Measurements from ENCODE around the gene PRKCD. TPM values are rescaled to one million over a fixed set of nuclear protein-coding genes. Genes with fewer than 3 reads are reported as not detected.

The PRKCD gene
- total and polyA plus RNA-seq, 7 experiments from 2014 or later: 7.7 to 72.8 (median 17.5) TPM

DNA sequence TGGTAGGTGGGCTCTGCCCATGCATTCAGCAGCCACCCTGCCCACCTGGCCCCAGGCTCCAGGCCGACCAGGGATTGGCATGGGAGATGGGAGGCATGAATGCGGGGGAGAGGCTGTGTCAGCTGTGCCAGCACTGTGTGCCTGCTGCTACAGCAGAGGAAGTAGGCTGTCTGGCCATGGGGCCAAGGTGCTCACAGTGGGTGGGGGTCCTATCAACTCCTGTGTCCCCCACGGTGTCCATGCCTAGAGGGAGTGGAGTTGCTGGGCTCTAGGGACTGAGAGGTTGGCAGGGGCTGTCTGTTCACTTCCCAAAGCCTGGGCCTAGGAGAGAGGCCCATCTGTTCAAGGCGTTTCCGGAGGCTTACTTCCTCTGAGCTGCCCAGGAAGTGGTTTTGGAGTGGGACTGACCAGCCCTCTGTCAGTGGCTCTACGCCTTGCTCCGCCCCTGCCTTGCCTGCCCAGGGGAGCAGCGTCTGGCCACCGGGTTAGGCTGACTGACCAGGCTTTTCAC, 5.8 kb downstream of the PRKCD start:
- ChIA-PET CTCF (interaction anchor here (0.6 kb wide), 1 partner anchor 18 kb away, joined by 3 read pairs; no protein-coding TSS in a partner anchor), POLR2A (no interaction called here)
- H3K27ac Mint-ChIP-seq: no peak overlapping the region
- H3K9me3 Mint-ChIP-seq: no peaks in the 10 kb centered on the region
- DNase-seq (no peak), ATAC-seq (peak; percentile 61)
- no peaks in the 10 kb centered on the region for H3K27me3 ChIP-seq (ENCODE audit: control insufficient read depth in 2 of 2, insufficient read depth in 2 of 2, low read length in 2 of 2)
- H3K27ac ChIP-seq (ENCODE audit: low read depth, low read length): no peak overlapping the region
- peaks cover 24 to 57% (median 40%) of the 10 kb centered on the region in 7 donors for H3K4me1 Mint-ChIP-seq
- H3K36me3 Mint-ChIP-seq: peaks cover 0 to 7% (median 0%) of the 10 kb centered on the region in 5 donors
- no peak overlapping the region for H3K4me3 ChIP-seq (ENCODE audit: low read length)
- intact Hi-C loops (cut with micrococcal nuclease): no loop called here
- peaks cover 9 to 16% of the 10 kb centered on the region in 2 donors for H3K4me1 ChIP-seq (ENCODE audit: control insufficient read depth in 2 of 2, insufficient read depth in 2 of 2, low read length in 2 of 2)
- H3K9me3 ChIP-seq (ENCODE audit: control insufficient read depth in 2 of 3, low read length in 3 of 3): no peaks in the 10 kb centered on the region
- no peaks in the 10 kb centered on the region for H3K27me3 Mint-ChIP-seq
- H3K36me3 ChIP-seq (ENCODE audit: control insufficient read depth in 2 of 3, insufficient read depth in 3 of 3, low read length in 3 of 3): peaks cover 0 to 4% (median 0%) of the 10 kb centered on the region in 3 experiments
- no peak overlapping the region for H3K4me3 Mint-ChIP-seq

DNA sequence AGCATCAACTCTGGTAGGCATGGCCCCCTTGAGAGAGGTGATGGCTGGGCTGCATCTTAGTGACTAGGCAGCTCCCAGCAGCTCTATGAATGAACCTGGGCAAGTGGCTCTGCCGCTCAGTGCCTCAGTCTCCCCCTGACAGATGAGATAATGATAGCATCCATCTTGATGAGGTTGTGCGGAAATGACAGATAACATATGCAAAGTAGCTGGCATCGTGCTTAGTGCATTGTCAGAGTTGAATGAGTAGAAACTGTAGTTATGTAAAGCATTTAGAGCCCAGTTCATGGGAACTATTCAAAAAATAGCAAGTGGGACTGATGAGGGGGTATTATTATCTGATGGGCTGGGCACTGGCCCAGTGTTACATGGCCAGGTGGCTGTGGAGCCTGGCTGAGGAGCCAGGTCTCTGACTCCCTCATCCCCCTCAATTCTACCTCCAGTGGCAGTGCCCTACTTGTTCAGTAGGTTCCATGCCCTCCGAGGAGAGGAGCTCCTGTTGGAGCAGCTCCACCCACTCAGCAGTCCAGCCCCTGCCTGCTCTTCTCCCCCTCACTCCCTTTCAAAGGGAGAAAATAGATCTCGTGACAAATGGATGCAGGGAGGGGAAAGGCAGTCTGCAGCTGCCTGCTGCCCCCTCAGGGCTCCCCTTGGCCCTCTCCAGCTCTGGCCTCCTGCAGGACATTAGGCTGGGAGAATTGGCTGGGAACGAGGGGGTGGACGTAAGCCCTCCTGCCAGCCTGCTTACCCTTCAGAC, 6.6 kb downstream of the PRKCD start:
- H3K4me3 Mint-ChIP-seq: no peak overlapping the region
- no peak overlapping the region for H3K4me3 ChIP-seq (ENCODE audit: low read length)
- intact Hi-C loops (cut with micrococcal nuclease): no loop called here
- peaks cover 0 to 4% (median 0%) of the 10 kb centered on the region in 3 experiments for H3K36me3 ChIP-seq (ENCODE audit: control insufficient read depth in 2 of 3, insufficient read depth in 3 of 3, low read length in 3 of 3)
- no peaks in the 10 kb centered on the region for H3K9me3 ChIP-seq (ENCODE audit: control insufficient read depth in 2 of 3, low read length in 3 of 3)
- ChIA-PET CTCF (interaction anchor here (0.6 kb wide), 1 partner anchor 19 kb away, joined by 3 read pairs; no protein-coding TSS in a partner anchor), POLR2A (no interaction called here)
- H3K36me3 Mint-ChIP-seq: peaks cover 0 to 5% (median 0%) of the 10 kb centered on the region in 5 donors
- no peak overlapping the region for H3K27ac ChIP-seq (ENCODE audit: low read depth, low read length)
- peaks cover 4 to 10% of the 10 kb centered on the region in 2 donors for H3K4me1 ChIP-seq (ENCODE audit: control insufficient read depth in 2 of 2, insufficient read depth in 2 of 2, low read length in 2 of 2)
- no peaks in the 10 kb centered on the region for H3K27me3 ChIP-seq (ENCODE audit: control insufficient read depth in 2 of 2, insufficient read depth in 2 of 2, low read length in 2 of 2)
- ATAC-seq (no peak), DNase-seq (no peak)
- peak overlapping the region in 3 of 9 donors; percentile 35 to 52 (median 51) for H3K27ac Mint-ChIP-seq
- H3K27me3 Mint-ChIP-seq: no peaks in the 10 kb centered on the region
- H3K9me3 Mint-ChIP-seq: no peaks in the 10 kb centered on the region
- peaks cover 18 to 57% (median 36%) of the 10 kb centered on the region in 7 donors for H3K4me1 Mint-ChIP-seq

DNA sequence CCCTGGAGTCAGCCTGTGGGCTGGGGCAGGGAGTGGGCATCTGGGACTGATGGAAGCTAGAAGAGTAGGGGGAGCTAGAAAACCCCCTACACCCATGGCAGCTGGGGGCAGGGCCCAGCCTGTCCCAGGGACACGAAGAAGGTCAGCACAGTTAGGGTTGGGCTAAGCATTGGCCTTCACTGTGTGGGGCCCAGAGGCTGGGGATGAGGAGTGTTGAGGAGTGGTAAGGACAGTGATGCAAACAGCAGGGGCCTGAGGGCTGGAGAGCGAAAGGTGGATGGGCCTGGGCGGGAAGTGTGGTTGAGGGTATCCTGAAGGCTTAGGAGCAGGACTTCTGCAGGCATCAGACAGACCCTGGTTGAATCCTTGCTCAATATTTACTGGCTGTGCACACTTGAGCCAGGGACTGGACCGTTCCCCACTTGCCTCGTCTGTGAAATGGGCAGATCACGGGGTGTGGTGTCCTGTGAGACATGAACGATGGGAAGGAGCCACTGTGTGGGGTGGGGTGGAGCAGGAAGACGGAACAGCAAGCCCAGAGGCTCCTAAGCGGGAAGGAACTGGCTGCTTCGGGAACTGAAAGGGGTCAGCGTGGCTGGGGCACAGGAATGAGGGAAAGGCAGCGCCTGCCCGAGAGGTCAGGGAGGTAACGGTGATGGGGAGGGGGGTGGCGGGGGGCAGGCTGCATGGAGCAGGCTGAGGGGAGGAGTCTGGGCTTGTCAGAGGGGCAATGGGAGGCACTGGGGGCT, 7.3 kb downstream of the PRKCD start:
- Histone ChIP-seq H3K27me3 (ENCODE audit: control insufficient read depth in 2 of 2, insufficient read depth in 2 of 2, low read length in 2 of 2) (no peaks in the 10 kb centered on the region), H3K4me1 (ENCODE audit: control insufficient read depth in 2 of 2, insufficient read depth in 2 of 2, low read length in 2 of 2) (peaks cover 0 to 3% of the 10 kb centered on the region in 2 donors), H3K36me3 (ENCODE audit: control insufficient read depth in 2 of 3, insufficient read depth in 3 of 3, low read length in 3 of 3) (peaks cover 0 to 4% (median 0%) of the 10 kb centered on the region in 3 experiments), H3K9me3 (ENCODE audit: control insufficient read depth in 2 of 3, low read length in 3 of 3) (no peaks in the 10 kb centered on the region), H3K4me3 (ENCODE audit: low read length) (no peak overlapping the region), H3K27ac (ENCODE audit: low read depth, low read length) (no peak overlapping the region)
- POLR2A ChIA-PET: no interaction called here
- H3K9me3 Mint-ChIP-seq: no peaks in the 10 kb centered on the region
- DNase-seq: no peak
- H3K4me1 Mint-ChIP-seq: peaks cover 11 to 51% (median 28%) of the 10 kb centered on the region in 7 donors
- intact Hi-C loops (cut with micrococcal nuclease): no loop called here
- H3K27me3 Mint-ChIP-seq: no peaks in the 10 kb centered on the region
- H3K27ac Mint-ChIP-seq: peak overlapping the region in 3 of 9 donors; percentile 52 to 56 (median 54)
- peaks cover 0 to 5% (median 0%) of the 10 kb centered on the region in 5 donors for H3K36me3 Mint-ChIP-seq
- CTCF ChIA-PET: no interaction called here
- no peak overlapping the region for H3K4me3 Mint-ChIP-seq
- ATAC-seq: no peak

- peak overlapping the region in 2 of 10 donors; percentile 50 to 56 for H3K4me3 Mint-ChIP-seq
- H3K27me3 Mint-ChIP-seq: no peaks in the 10 kb centered on the region
- intact Hi-C loops (cut with micrococcal nuclease): no loop called here
- ATAC-seq: peak; percentile 19
- peak overlapping the region in 4 of 9 donors; percentile 23 to 74 (median 46) for H3K27ac Mint-ChIP-seq
- H3K9me3 Mint-ChIP-seq: no peaks in the 10 kb centered on the region
- ChIA-PET POLR2A (interaction anchor here (0.6 kb wide), 2 partner anchors 21 to 71 kb away, joined by 3 to 6 read pairs; no protein-coding TSS in a partner anchor), CTCF (no interaction called here)
- Histone ChIP-seq H3K4me1 (ENCODE audit: control insufficient read depth in 2 of 2, insufficient read depth in 2 of 2, low read length in 2 of 2) (no peaks in the 10 kb centered on the region), H3K27me3 (ENCODE audit: control insufficient read depth in 2 of 2, insufficient read depth in 2 of 2, low read length in 2 of 2) (no peaks in the 10 kb centered on the region), H3K4me3 (ENCODE audit: low read length) (no peak overlapping the region), H3K27ac (ENCODE audit: low read depth, low read length) (no peak overlapping the region), H3K9me3 (ENCODE audit: control insufficient read depth in 2 of 3, low read length in 3 of 3) (no peaks in the 10 kb centered on the region), H3K36me3 (ENCODE audit: control insufficient read depth in 2 of 3, insufficient read depth in 3 of 3, low read length in 3 of 3) (peaks cover 0 to 4% (median 0%) of the 10 kb centered on the region in 3 experiments)
- DNase-seq: no peak
- H3K36me3 Mint-ChIP-seq: peaks cover 0 to 7% (median 3%) of the 10 kb centered on the region in 5 donors
- peaks cover 16 to 48% (median 27%) of the 10 kb centered on the region in 7 donors for H3K4me1 Mint-ChIP-seq
Observed at GRCh38 chr3:53169045-53169831, 8.2 kb downstream of the PRKCD start.

GRCh38 chr3:53169832-53170324, 8.9 kb downstream of the PRKCD start:
- Histone ChIP-seq H3K27ac (ENCODE audit: low read depth, low read length) (no peak overlapping the region), H3K27me3 (ENCODE audit: control insufficient read depth in 2 of 2, insufficient read depth in 2 of 2, low read length in 2 of 2) (no peaks in the 10 kb centered on the region), H3K4me1 (ENCODE audit: control insufficient read depth in 2 of 2, insufficient read depth in 2 of 2, low read length in 2 of 2) (no peaks in the 10 kb centered on the region), H3K36me3 (ENCODE audit: control insufficient read depth in 2 of 3, insufficient read depth in 3 of 3, low read length in 3 of 3) (peaks cover 0 to 4% (median 0%) of the 10 kb centered on the region in 3 experiments), H3K9me3 (ENCODE audit: control insufficient read depth in 2 of 3, low read length in 3 of 3) (no peaks in the 10 kb centered on the region), H3K4me3 (ENCODE audit: low read length) (no peak overlapping the region)
- DNase-seq (no peak), ATAC-seq (peak; percentile 45)
- H3K4me1 Mint-ChIP-seq: peaks cover 19 to 50% (median 27%) of the 10 kb centered on the region in 7 donors
- CTCF ChIA-PET: no interaction called here
- H3K4me3 Mint-ChIP-seq: peak overlapping the region in 1 of 10 donors; percentile 50
- intact Hi-C loops (cut with micrococcal nuclease): no loop called here
- POLR2A ChIA-PET: interaction anchor here (0.6 kb wide), 2 partner anchors 22 to 71 kb away, joined by 3 to 6 read pairs; no protein-coding TSS in a partner anchor
- H3K27ac Mint-ChIP-seq: peak overlapping the region in 1 of 9 donors; percentile 5
- no peaks in the 10 kb centered on the region for H3K9me3 Mint-ChIP-seq
- no peaks in the 10 kb centered on the region for H3K27me3 Mint-ChIP-seq
- peaks cover 0 to 7% (median 3%) of the 10 kb centered on the region in 5 donors for H3K36me3 Mint-ChIP-seq
